Dermis blood vessel endothelial cell (primary cell): ENCODE results near the gene KMT5C. TPM values are rescaled to one million over a fixed set of nuclear protein-coding genes. Genes with fewer than 3 reads are reported as not detected.
A peak's percentile ranks its signal among the peaks of the same experiment; 100 is the strongest.

Experiments used
- DNase-seq: peaks from one replicate; pipeline ENCODE4 v3.0.0; 2010
- total RNA-seq: library from RNA; depleted of rRNA; stranded (reverse); fragments of >200 nt; gene quantifications from 2 replicates; pipeline ENCODE4 v1.2.3, GENCODE V29; 2014

The KMT5C gene
- total RNA-seq: 6.1 and 6.7 TPM in 2 replicates

GRCh38 chr19:55339105-55339888, at the start of gene KMT5C:
Gene KMT5C (plus strand): TSS chr19:55339876. CDS start chr19:55341937, 2,061 bp downstream.
- peak; percentile 100 for DNase-seq

- DNase-seq: no peak
These were observed 42.4 kb upstream of the KMT5C start for GRCh38 chr19:55297267-55297666.

GRCh38 chr19:55299991-55300390, 39.7 kb upstream of the KMT5C start:
- no peak for DNase-seq

- no peak for DNase-seq
These were observed 38.7 kb upstream of the KMT5C start for GRCh38 chr19:55300886-55301458.

GRCh38 chr19:55301459-55302317, 38.0 kb upstream of the KMT5C start:
- DNase-seq: peak; percentile 83

- no peak for DNase-seq
These were observed 37.4 kb upstream of the KMT5C start for GRCh38 chr19:55302318-55302703.

GRCh38 chr19:55303477-55303876, 36.2 kb upstream of the KMT5C start:
- DNase-seq: no peak

GRCh38 chr19:55304279-55304978, 35.2 kb upstream of the KMT5C start:
- DNase-seq: peak; percentile 47

GRCh38 chr19:55304980-55305379, 34.7 kb upstream of the KMT5C start:
- DNase-seq: no peak

GRCh38 chr19:55305491-55305890, 34.2 kb upstream of the KMT5C start:
- DNase-seq: peak; percentile 61

- no peak for DNase-seq
These were observed 33.6 kb upstream of the KMT5C start for GRCh38 chr19:55305983-55306562.

GRCh38 chr19:55306712-55307111, 33.0 kb upstream of the KMT5C start:
- no peak for DNase-seq

GRCh38 chr19:55308281-55308680, 31.4 kb upstream of the KMT5C start:
- DNase-seq: no peak

GRCh38 chr19:55309448-55309847, 30.2 kb upstream of the KMT5C start:
- no peak for DNase-seq

GRCh38 chr19:55310498-55310897, 29.2 kb upstream of the KMT5C start:
- no peak for DNase-seq

- no peak for DNase-seq
These were observed 28.3 kb upstream of the KMT5C start for GRCh38 chr19:55311397-55311796.

- DNase-seq: no peak
These were observed 27.9 kb upstream of the KMT5C start for GRCh38 chr19:55311797-55312196.

- DNase-seq: no peak
These were observed 26.8 kb upstream of the KMT5C start for GRCh38 chr19:55312621-55313512.

GRCh38 chr19:55314396-55314795, 25.3 kb upstream of the KMT5C start:
- no peak for DNase-seq

GRCh38 chr19:55315956-55316525, 23.6 kb upstream of the KMT5C start:
- no peak for DNase-seq

GRCh38 chr19:55316646-55317045, 23.0 kb upstream of the KMT5C start:
- no peak for DNase-seq
